Epidermal melanocyte (primary cell): Measurements from ENCODE around the gene TMEM243.
"Not testable (repeated sequence)": the region's sequence is repeated elsewhere in the genome, so short reads cannot be mapped to it uniquely, and the experiment has no call there.

Source experiments
- DNase-seq: peaks from one replicate; pipeline ENCODE4 v3.0.0; 2011; ENCODE audit warnings: low spot score; ENCODE audit not compliant: insufficient read length

TMEM243 gene

GRCh38 chr7:87212498-87212897 lies 7.0 kb downstream of the TMEM243 start:
- DNase-seq, result no peak

- DNase-seq, result no peak
Measured at GRCh38 chr7:87210506-87210905, 9.0 kb downstream of the TMEM243 start.

- DNase-seq, result no peak
Measured at GRCh38 chr7:87209295-87209924, 10.1 kb downstream of the TMEM243 start.

GRCh38 chr7:87206361-87206760 lies 13.2 kb downstream of the TMEM243 start:
- DNase-seq, result no peak

GRCh38 chr7:87205701-87206100 lies 13.8 kb downstream of the TMEM243 start:
- not testable (repeated sequence) for DNase-seq

- no peak for DNase-seq
Measured at GRCh38 chr7:87204933-87205332, 14.6 kb downstream of the TMEM243 start.

- not testable (repeated sequence) for DNase-seq
Measured at GRCh38 chr7:87203929-87204328, 15.6 kb downstream of the TMEM243 start.

GRCh38 chr7:87202705-87203104 lies 16.8 kb downstream of the TMEM243 start:
- DNase-seq, result no peak

GRCh38 chr7:87202208-87202607 lies 17.3 kb downstream of the TMEM243 start:
- no peak for DNase-seq

GRCh38 chr7:87199700-87200450 lies 19.7 kb downstream of the TMEM243 start:
- DNase-seq, result no peak

- no peak for DNase-seq
Measured at GRCh38 chr7:87199241-87199640, 20.3 kb downstream of the TMEM243 start.

- no peak for DNase-seq
Measured at GRCh38 chr7:87193912-87194311, 25.6 kb downstream of the TMEM243 start.

- DNase-seq, result no peak
Measured at GRCh38 chr7:87192784-87193487, 26.6 kb downstream of the TMEM243 start.

- no peak for DNase-seq
Measured at GRCh38 chr7:87190783-87191182, 28.7 kb downstream of the TMEM243 start.

- no peak for DNase-seq
Measured at GRCh38 chr7:87188930-87189329, 30.6 kb downstream of the TMEM243 start.

GRCh38 chr7:87187120-87187519 lies 32.4 kb downstream of the TMEM243 start:
- no peak for DNase-seq

GRCh38 chr7:87179180-87179579 lies 40.4 kb downstream of the TMEM243 start:
- DNase-seq, result no peak

GRCh38 chr7:87178320-87178719 lies 41.2 kb downstream of the TMEM243 start:
- DNase-seq, result no peak

- no peak for DNase-seq
Measured at GRCh38 chr7:87173471-87173870, 46.1 kb downstream of the TMEM243 start.

- no peak for DNase-seq
Measured at GRCh38 chr7:87171282-87171934, 48.1 kb downstream of the TMEM243 start.

GRCh38 chr7:87170828-87171227 lies 48.7 kb downstream of the TMEM243 start:
- no peak for DNase-seq

GRCh38 chr7:87164433-87164832 lies 55.1 kb downstream of the TMEM243 start:
- DNase-seq, result no peak
